Effector memory CD8-positive, alpha-beta T cell (primary cell): ENCODE results near the gene EXOC2.

Experiments
- ATAC-seq: fragments of 150-1000 bp; cut with Tn5 transposase; replicated peaks from 2 replicates; pipeline ENCODE4 v1.10.0; 2021; ENCODE audit warnings: mild to moderate bottlenecking, moderate library complexity
- DNase-seq, 3 experiments: peaks; one replicate each; pipeline ENCODE4 v3.0.0; 2021
- H3K27ac Mint-ChIP-seq, 2 donors: one replicate each; pipeline ENCODE4 v1.8.0; 2022; ENCODE audit warnings: mild to moderate bottlenecking in 2 of 2, mixed read lengths in 2 of 2, moderate library complexity in 2 of 2
- H3K27me3 Mint-ChIP-seq, 2 donors: one replicate each; pipeline ENCODE4 v1.8.0; 2022; ENCODE audit warnings: mixed read lengths in 2 of 2
- H3K36me3 Mint-ChIP-seq: one replicate; pipeline ENCODE4 v1.8.0; 2022; ENCODE audit warnings: mild to moderate bottlenecking, moderate library complexity, mixed read lengths; ENCODE audit not compliant: insufficient read depth
- H3K4me1 Mint-ChIP-seq, 2 donors: one replicate each; pipeline ENCODE4 v1.8.0; 2022; ENCODE audit warnings: low read depth in 2 of 2, mixed read lengths in 2 of 2
- H3K4me3 Mint-ChIP-seq, 2 donors: one replicate each; pipeline ENCODE4 v1.8.0; 2022; ENCODE audit warnings: mild to moderate bottlenecking in 2 of 2, mixed read lengths in 2 of 2, moderate library complexity in 2 of 2
- H3K9me3 Mint-ChIP-seq, 2 donors: one replicate each; pipeline ENCODE4 v1.8.0; 2022; ENCODE audit warnings: mixed read lengths in 2 of 2

The EXOC2 gene

DNA sequence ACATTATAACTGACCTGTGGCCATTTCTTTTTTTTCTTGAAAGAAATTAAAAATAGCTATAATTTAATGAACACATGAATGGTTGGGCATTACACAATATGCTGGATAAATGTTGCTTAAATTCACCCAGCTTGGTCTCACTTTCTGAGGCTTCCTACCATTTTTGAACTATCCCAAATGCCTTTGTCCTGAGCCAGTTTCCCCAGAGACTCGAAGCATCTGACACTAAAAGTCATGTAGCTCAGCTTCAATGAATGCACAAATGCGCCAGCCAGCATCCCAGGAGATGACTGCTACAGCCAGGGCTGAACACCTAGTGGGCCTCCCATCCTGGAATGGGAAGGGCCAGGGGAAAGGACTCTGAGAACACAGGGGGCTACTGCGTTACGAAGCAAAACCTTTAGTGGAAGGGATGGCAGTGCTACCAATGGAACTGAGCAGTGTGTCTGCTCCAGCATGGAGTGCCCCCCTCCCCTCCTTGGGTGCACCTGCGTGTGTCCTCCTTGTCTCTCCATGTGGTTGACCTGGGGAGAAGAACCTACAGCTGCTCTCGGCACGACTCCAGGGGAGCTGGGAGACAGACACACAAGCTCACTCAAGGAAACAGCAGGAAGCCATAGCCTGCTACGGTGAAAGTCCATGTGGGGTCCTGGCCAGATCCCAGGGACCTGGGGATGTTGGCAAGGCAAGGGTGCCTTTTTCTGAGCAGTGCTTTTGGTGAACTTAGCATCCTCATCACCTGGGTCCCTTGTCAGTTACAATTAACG lies 240.5 kb downstream of the EXOC2 start:
- H3K36me3 Mint-ChIP-seq, result no peaks in the 10 kb centered on the region
- H3K9me3 Mint-ChIP-seq, result no peaks in the 10 kb centered on the region
- ATAC-seq (no peak), DNase-seq (no peak)
- no peak overlapping the region for H3K4me3 Mint-ChIP-seq
- H3K27ac Mint-ChIP-seq, result no peak overlapping the region
- H3K27me3 Mint-ChIP-seq, result no peaks in the 10 kb centered on the region
- peaks cover 10 to 12% of the 10 kb centered on the region in 2 donors for H3K4me1 Mint-ChIP-seq

DNA sequence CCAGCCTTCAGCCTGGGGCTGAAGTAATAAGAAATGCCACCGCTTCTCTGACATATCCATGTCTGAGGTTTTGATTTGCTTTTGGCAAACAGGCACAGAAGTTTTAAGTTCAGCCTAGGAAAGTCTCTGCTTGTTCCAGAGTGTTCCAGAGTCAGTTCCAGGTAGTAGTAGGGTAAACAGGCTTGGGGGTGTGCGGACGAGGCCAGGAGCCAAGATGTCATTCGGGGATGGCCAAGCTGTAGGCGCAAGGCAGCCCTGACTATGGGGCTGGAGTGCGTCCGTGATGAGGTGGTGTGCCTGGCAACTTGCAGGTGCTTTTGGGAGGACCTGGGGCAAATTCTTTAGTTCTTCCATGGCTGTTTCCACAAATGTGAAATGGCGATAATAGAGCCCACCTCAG lies 241.1 kb downstream of the EXOC2 start:
- DNase-seq (no peak), ATAC-seq (no peak)
- Mint-ChIP-seq H3K36me3 (peaks cover under 1% of the 10 kb centered on the region), H3K27me3 (no peaks in the 10 kb centered on the region), H3K9me3 (no peaks in the 10 kb centered on the region), H3K4me3 (no peak overlapping the region), H3K4me1 (peaks cover 12 to 16% of the 10 kb centered on the region in 2 donors), H3K27ac (no peak overlapping the region)

DNA sequence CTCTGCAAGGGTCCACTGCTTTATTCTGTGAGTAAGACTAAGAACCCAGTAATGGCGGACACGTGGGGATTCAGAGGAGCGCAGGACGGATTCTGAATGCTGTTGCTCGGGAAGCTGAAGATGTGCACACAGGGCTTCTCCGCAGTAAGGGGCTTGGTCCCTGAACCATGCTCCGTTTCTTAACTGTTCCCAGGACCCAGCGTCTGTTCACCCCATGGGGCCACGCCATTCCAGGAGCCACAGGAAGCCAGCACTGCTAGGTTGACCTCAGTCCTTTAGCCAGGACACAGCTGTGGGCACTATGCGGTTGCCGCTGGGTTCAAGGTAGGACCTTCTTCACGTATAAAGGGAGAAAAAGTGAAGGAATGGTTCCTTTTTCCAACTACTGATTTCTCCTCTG lies 241.6 kb downstream of the EXOC2 start:
- H3K27ac Mint-ChIP-seq, result no peak overlapping the region

DNA sequence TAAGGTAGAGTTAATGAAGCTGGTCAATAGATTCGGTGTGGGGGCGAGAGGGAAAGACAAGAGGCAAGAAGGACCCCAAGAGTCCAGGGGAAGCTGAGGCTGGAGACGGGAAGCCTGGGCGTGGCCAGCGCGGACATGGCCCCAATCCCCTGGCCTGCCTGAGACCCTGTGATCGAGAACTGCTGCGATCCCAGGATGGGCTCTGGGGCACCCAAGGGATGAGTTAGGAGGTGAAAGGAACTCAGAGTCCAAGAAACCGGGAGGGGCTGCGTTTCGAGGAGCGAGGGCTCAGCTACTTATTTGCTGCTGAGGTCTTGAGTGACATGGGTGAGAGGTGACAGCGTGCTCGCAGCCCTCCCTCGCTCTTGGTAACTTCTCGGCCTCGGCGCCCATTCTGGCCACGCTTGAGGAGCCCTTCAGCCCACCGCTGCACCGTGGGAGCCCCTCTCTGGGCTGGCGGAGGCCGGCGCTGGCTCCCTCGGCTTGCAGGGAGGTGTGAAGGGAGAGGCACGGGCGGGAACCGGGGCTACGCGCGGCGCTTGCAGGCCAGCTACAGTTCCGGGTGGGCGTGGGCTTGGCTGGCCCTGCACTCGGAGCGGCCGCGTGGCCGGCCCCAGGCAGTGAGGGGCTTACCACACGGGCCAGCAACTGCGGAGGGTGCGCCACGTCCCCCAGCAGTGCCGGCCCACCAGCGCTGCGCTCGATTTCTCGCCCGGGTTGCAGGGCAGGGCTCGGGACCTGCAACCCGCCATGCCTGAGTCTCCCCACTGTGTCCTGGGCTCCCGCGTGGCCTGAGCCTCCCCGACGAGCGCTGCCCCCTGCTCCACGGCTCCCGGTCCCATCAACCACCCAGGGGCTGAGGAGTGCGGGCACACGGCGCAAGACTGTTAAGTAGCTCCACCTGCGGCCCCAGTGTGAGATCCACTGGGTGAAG lies 243.2 kb downstream of the EXOC2 start:
- H3K36me3 Mint-ChIP-seq, result peaks cover 8% of the 10 kb centered on the region
- DNase-seq, result no peak
- peaks cover 27 to 30% of the 10 kb centered on the region in 2 donors for H3K4me1 Mint-ChIP-seq
- H3K4me3 Mint-ChIP-seq, result no peak overlapping the region
- no peak for ATAC-seq
- H3K27me3 Mint-ChIP-seq, result no peaks in the 10 kb centered on the region
- no peak overlapping the region for H3K27ac Mint-ChIP-seq
- no peaks in the 10 kb centered on the region for H3K9me3 Mint-ChIP-seq

More for the DNA sequence above, 241.6 kb downstream of the EXOC2 start:
- ATAC-seq (no peak), DNase-seq (no peak)
- peaks cover 5% of the 10 kb centered on the region for H3K36me3 Mint-ChIP-seq
- no peaks in the 10 kb centered on the region for H3K9me3 Mint-ChIP-seq
- H3K4me1 Mint-ChIP-seq, result peaks cover 17 to 20% of the 10 kb centered on the region in 2 donors
- no peak overlapping the region for H3K4me3 Mint-ChIP-seq
- H3K27me3 Mint-ChIP-seq, result no peaks in the 10 kb centered on the region

DNA sequence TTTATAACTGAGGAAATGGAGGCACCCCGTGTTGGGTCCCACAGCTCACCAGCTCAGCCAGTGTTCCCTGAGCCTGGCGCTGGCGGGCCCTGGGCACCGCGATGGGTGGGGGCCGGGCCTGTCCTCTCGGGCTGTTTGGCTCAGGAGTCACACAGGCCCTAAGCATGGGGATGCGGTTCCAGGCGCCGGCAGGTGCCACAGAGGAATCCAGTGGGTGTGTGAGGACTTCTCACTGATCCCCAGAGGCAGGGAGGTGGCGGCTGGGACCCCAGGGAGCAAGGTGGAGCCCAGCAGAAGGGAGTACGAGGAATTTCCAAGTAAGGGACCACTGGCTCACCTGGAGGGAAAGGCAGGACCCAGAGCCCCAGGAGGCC lies 243.9 kb downstream of the EXOC2 start:
- ATAC-seq (no peak), DNase-seq (no peak)
- H3K36me3 Mint-ChIP-seq, result peaks cover 9% of the 10 kb centered on the region
- peaks cover 26 to 33% of the 10 kb centered on the region in 2 donors for H3K4me1 Mint-ChIP-seq
- no peak overlapping the region for H3K27ac Mint-ChIP-seq
- H3K9me3 Mint-ChIP-seq, result no peaks in the 10 kb centered on the region
- no peak overlapping the region for H3K4me3 Mint-ChIP-seq
- no peaks in the 10 kb centered on the region for H3K27me3 Mint-ChIP-seq

DNA sequence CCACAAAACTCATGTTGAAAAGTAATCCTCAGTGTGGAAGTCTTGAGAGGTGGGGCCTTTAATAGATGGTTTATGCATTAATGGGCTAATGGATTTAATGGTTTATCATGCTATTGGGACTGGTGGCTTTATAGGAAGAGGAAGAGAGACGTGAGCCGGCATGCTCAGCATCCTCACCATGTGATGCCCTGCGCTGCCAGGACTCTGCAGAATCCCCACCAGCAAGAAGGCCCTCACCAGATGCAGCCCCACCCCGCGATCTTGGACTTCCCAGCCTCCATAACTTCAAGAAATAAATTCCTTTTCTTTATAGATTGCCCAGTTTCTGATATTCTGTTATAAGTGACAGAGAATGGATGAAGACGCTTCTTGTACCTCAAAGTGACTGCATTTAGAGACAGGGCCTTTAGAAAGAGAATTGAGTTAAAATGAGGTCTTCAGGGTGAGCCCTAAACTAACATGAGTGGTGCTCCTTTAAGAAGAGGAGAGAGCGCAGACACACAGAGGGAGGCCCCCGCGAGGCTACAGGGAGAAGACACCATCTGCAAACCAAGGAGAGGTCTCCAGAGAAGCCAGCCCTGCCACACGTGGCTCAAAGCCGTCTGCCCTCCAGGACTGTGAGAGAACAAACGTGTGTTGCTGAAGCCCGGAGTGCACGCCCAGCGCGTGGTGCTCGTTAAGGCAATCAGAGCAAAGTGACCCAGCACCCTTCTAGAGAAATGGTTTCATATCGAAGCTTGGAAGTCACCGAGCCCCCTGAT lies 244.5 kb downstream of the EXOC2 start:
- ATAC-seq (no peak), DNase-seq (no peak)
- peaks cover 10% of the 10 kb centered on the region for H3K36me3 Mint-ChIP-seq
- H3K4me3 Mint-ChIP-seq, result peak overlapping the region; percentile 75 to 80
- H3K9me3 Mint-ChIP-seq, result no peaks in the 10 kb centered on the region
- no peaks in the 10 kb centered on the region for H3K27me3 Mint-ChIP-seq
- H3K4me1 Mint-ChIP-seq, result peaks cover 26 to 33% of the 10 kb centered on the region in 2 donors
- peak overlapping the region; percentile 69 to 91 for H3K27ac Mint-ChIP-seq

DNA sequence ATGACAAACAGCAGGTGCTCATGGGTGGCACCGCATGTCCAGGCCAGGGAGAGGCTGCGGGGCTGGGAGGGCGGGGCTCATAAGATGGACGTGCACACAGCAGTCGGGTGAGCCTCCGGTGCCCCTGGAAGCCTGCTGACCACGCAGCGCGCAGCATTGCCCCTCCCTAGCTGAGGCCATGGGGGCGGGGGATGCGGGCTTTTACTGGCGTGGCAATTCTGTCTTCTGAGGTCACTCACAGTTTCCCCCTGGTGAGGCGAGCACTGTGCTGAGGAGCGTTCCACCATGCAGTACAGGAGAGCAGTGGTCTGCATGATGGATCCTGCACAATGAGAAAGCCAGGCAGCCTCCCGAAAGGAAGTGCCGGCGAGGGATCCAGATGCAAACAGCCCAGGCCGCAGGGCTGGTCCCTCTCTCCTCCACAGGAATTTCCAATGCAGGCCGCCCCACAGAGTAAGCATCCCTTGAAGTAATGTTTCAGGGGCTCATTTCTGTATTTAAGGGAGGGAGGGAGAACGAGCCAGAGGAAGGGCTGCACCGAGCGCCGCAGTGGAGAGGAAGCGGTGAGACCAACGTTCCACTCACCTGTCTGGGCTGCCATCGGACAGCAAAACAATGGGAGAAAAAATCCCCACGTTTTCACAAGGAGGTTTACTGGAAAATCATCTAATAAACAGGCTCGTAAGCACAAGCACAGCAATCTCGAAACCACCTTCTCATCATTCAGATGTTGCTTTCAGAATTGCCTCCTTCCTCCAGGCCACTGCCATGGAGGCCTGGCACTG lies 245.4 kb downstream of the EXOC2 start:
- ATAC-seq (peak; percentile 6), DNase-seq (no peak)
- Mint-ChIP-seq H3K27ac (peak overlapping the region; percentile 69 to 91), H3K36me3 (peaks cover 10% of the 10 kb centered on the region), H3K27me3 (no peaks in the 10 kb centered on the region), H3K4me1 (peaks cover 26 to 33% of the 10 kb centered on the region in 2 donors), H3K9me3 (no peaks in the 10 kb centered on the region), H3K4me3 (peak overlapping the region; percentile 75 to 80)

DNA sequence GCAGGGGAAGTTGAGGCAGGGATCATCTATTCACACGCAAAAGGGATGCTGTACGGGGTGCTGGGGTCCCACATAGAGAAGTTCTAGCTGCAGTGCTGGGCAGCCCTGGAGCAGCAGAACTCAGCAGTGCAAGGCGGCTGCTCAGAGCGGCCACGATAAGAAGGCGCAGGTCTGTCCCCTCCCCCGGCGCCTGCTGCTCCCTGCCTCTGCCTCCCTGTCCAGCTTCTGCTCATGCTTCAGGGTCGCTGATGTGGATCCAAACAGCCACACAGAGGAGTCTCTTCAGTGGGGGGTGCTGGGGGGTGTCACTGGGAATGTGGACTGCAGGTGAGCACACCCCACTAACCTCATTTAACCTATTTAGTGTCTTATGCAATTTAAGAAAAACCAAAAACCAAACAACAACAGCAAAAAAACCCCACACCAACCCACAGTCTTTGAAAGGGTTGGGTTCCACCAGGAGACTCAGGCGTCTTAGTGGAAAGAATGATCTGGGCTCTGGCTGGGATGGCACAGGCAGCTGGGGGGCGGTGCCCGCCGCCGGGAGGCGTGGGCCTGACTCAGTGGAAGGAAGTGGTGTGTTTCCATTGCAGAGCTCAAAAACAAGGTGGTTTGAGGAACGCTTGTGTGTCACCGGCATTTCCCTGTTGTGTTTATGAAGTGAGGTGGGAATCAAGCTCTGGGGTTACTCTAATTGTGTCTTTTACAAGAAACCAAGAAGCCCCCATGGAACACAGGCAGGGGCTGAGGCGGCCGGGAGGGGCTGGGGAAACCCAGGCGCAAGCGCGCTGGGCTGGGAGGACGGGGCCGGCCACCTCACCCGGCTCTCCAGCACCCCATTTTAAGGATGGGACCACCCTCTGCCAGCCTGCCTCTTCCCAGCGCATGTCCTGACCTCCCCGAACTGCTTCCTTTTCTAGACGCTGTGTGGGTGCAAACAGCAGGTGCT lies 246.2 kb downstream of the EXOC2 start:
- peak; percentile 84 for ATAC-seq
- Mint-ChIP-seq H3K4me3 (peak overlapping the region; percentile 75 to 80), H3K27me3 (no peaks in the 10 kb centered on the region), H3K4me1 (peaks cover 26 to 33% of the 10 kb centered on the region in 2 donors), H3K36me3 (peaks cover 10% of the 10 kb centered on the region), H3K9me3 (no peaks in the 10 kb centered on the region), H3K27ac (peak overlapping the region; percentile 83 to 91)
- DNase-seq, result peak; percentile 51 to 57 (median 55)

DNA sequence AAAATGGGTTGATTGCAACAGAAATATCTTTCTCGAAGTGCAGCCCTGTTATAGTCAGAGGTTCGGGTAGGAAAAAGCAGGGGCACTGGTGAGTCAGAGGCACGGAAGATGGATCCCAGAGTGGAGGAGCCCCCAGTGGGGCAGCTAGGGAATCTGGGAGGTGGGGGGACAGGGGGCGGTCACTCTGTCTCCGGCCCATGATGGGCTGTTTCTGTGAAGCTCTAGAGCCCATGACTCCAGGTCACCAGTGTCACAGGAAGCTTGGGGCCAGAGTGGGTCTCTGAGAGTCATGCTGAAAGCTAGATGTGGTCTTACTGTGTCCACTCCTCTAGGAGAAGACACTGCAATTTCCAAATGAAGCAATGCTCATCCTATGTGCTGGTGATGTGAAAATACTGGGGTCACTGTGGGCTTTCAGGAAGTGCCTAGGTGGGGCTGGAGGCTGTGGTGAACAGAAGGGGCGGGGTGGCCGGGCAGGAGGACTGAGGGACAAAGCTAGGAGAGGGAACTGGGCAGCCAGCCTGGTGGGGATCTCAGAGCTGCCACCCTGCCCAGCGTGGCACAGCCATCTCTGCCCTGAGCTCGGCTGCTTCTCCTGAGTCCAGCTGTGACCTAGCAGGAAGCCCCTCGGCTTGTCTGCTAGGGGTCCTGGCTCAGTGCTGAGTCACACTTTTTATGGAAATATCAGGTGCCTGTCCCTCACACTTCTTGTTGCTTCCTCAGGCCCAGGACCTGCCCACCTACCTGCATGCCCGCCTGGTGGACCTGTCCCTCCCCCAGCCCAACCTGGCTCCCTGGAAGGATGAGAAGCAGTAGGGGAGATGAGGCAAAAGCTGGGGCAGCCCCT lies 247.1 kb downstream of the EXOC2 start:
- peak overlapping the region; percentile 83 to 91 for H3K27ac Mint-ChIP-seq
- DNase-seq (no peak), ATAC-seq (no peak)
- H3K27me3 Mint-ChIP-seq, result no peaks in the 10 kb centered on the region
- H3K36me3 Mint-ChIP-seq, result peaks cover 10% of the 10 kb centered on the region
- peaks cover 26 to 33% of the 10 kb centered on the region in 2 donors for H3K4me1 Mint-ChIP-seq
- H3K9me3 Mint-ChIP-seq, result no peaks in the 10 kb centered on the region
- H3K4me3 Mint-ChIP-seq, result peak overlapping the region; percentile 53 to 80

DNA sequence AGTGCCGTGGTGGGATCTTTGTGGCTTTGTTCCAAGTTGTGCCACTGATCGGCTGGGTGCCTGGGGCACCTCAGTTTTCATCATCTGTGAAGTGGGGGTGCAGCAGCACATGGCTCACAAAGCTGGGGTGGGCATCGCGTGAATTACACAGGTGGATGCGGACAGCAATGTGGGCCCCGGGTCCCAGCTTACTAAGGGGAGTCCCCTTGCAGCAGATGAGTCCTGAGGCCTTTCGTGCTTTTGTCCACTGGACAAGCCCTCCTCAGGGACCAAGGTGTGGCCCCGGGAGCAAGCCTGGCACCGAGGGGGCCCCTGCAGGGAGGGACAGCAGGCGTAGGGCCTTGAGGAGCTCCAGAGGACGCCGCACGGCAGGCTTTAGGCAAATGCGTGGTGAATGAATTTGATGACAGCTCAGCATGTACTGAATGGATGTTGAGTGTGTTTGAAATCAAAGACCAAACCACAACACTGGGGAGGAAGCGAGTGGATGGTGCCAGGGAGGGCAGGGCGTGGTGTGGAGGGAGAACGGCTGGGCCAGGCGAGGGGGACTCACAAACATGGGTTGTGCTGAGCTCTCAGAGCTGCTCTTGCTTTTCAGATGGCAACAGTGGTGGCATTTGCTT lies 248.2 kb downstream of the EXOC2 start:
- DNase-seq (no peak), ATAC-seq (peak; percentile 52)
- peaks cover 26 to 33% of the 10 kb centered on the region in 2 donors for H3K4me1 Mint-ChIP-seq
- peaks cover 10% of the 10 kb centered on the region for H3K36me3 Mint-ChIP-seq
- no peaks in the 10 kb centered on the region for H3K9me3 Mint-ChIP-seq
- no peaks in the 10 kb centered on the region for H3K27me3 Mint-ChIP-seq
- peak overlapping the region; percentile 83 to 91 for H3K27ac Mint-ChIP-seq
- peak overlapping the region; percentile 53 to 80 for H3K4me3 Mint-ChIP-seq

DNA sequence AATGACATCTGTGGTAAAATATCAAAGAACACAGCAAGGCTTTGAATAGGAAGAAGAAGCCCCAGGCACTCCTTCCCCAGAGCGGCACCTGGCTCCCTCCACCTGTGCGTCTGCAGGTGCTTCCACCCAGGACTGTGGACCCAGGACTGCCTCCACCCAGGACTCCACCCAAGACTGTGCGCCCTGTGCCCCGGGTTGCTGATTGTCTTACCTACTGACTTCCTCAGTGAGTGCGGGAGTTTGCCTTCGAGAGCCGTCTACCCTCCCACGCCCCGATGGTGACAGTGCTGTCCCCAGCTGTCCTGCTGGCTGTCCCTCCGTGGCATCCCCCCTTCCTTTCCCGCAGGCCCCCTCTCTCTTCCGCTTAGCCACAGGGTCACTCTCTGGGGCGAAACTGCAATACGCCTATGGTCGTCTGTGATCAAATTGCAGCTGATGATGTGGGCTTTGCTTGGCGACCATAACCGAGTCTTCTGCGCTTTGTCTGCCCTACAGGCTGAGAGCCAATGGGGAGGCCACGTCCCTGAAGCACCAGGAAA lies 249.2 kb downstream of the EXOC2 start:
- Mint-ChIP-seq H3K4me1 (peaks cover 26 to 33% of the 10 kb centered on the region in 2 donors), H3K27me3 (no peaks in the 10 kb centered on the region), H3K36me3 (peaks cover 10% of the 10 kb centered on the region), H3K4me3 (no peak overlapping the region), H3K9me3 (no peaks in the 10 kb centered on the region), H3K27ac (no peak overlapping the region)
- DNase-seq (no peak), ATAC-seq (no peak)
